Right hindlimb (tissue), 1 donor: ENCODE measurements around the gene SIRT5.
A peak's percentile ranks its signal among the peaks of the same experiment; 100 is the strongest.

ENCODE experiments used
- DNase-seq: peaks from one replicate; pipeline ENCODE4 v3.0.0-alpha.2; 2018

The SIRT5 gene

GRCh38 chr6:13554929-13555333 lies 19.5 kb upstream of the SIRT5 start:
- peak; percentile 70 for DNase-seq

- DNase-seq, result no peak
Observed at GRCh38 chr6:13557841-13558240, 16.6 kb upstream of the SIRT5 start.

- no peak for DNase-seq
Observed at GRCh38 chr6:13558718-13559117, 15.7 kb upstream of the SIRT5 start.

- DNase-seq, result no peak
Observed at GRCh38 chr6:13559251-13559650, 15.2 kb upstream of the SIRT5 start.

GRCh38 chr6:13559968-13560650 lies 14.3 kb upstream of the SIRT5 start:
- DNase-seq, result no peak

GRCh38 chr6:13560651-13561044 lies 13.8 kb upstream of the SIRT5 start:
- DNase-seq, result no peak

- no peak for DNase-seq
Observed at GRCh38 chr6:13561624-13562267, 12.7 kb upstream of the SIRT5 start.

GRCh38 chr6:13563009-13563408 lies 11.4 kb upstream of the SIRT5 start:
- no peak for DNase-seq

GRCh38 chr6:13565921-13566320 lies 8.5 kb upstream of the SIRT5 start:
- DNase-seq, result no peak

- no peak for DNase-seq
Observed at GRCh38 chr6:13566500-13566899, 7.9 kb upstream of the SIRT5 start.

GRCh38 chr6:13568970-13569369 lies 5.4 kb upstream of the SIRT5 start:
- DNase-seq, result no peak

GRCh38 chr6:13572240-13572639 lies 2.2 kb upstream of the SIRT5 start:
- DNase-seq, result no peak

- no peak for DNase-seq
Observed at GRCh38 chr6:13572951-13573654, 1.3 kb upstream of the SIRT5 start.

- peak; percentile 30 for DNase-seq
Observed at GRCh38 chr6:13573669-13574110, 711 bp upstream of the SIRT5 start.

- peak; percentile 95 for DNase-seq
Observed at GRCh38 chr6:13574149-13574570, 241 bp upstream of the SIRT5 start.

GRCh38 chr6:13575377-13575775 lies 975 bp downstream of the SIRT5 start:
- DNase-seq, result no peak

- DNase-seq, result no peak
Observed at GRCh38 chr6:13576017-13576416, 1.6 kb downstream of the SIRT5 start.

- no peak for DNase-seq
Observed at GRCh38 chr6:13577926-13578325, 3.5 kb downstream of the SIRT5 start.

- no peak for DNase-seq
Observed at GRCh38 chr6:13579911-13580310, 5.5 kb downstream of the SIRT5 start.

- DNase-seq, result no peak
Observed at GRCh38 chr6:13581700-13582229, 7.4 kb downstream of the SIRT5 start.

GRCh38 chr6:13586603-13587542 lies 12.5 kb downstream of the SIRT5 start:
- no peak for DNase-seq

GRCh38 chr6:13589801-13590200 lies 15.4 kb downstream of the SIRT5 start:
- no peak for DNase-seq
